GM18498 (cell line): Measurements from ENCODE around the gene LRRC39.

Experiments
- ATAC-seq: cut with Tn5 transposase; IDR thresholded peaks from one replicate; pipeline ENCODE4 v1.9.1; 2021; ENCODE audit warnings: mild to moderate bottlenecking, moderate library complexity; ENCODE audit not compliant: unreplicated experiment

The LRRC39 gene

GRCh38 chr1:100151679-100152078, 26.4 kb downstream of the LRRC39 start:
- ATAC-seq, result no peak

- no peak for ATAC-seq
Observed at GRCh38 chr1:100147875-100148274, 30.2 kb downstream of the LRRC39 start.

GRCh38 chr1:100146958-100147357, 31.1 kb downstream of the LRRC39 start:
- ATAC-seq, result no peak

GRCh38 chr1:100145116-100145515, 32.9 kb downstream of the LRRC39 start:
- ATAC-seq, result no peak

- no peak for ATAC-seq
Observed at GRCh38 chr1:100142343-100142742, 35.7 kb downstream of the LRRC39 start.

- no peak for ATAC-seq
Observed at GRCh38 chr1:100141192-100141591, 36.9 kb downstream of the LRRC39 start.

GRCh38 chr1:100137602-100138001, 40.5 kb downstream of the LRRC39 start:
- ATAC-seq, result no peak

- ATAC-seq, result no peak
Observed at GRCh38 chr1:100134872-100135271, 43.2 kb downstream of the LRRC39 start.

- peak; percentile 90 for ATAC-seq
Observed at GRCh38 chr1:100132566-100133477, 45.2 kb downstream of the LRRC39 start, which contains the start of the genes SASS6 and TRMT13. SASS6 (minus strand) TSS chr1:100132930; CDS start chr1:100132814, 116 bp downstream. TRMT13 (plus strand) TSS chr1:100133163; CDS start chr1:100133169, 6 bp downstream.

GRCh38 chr1:100131623-100132022, 46.4 kb downstream of the LRRC39 start:
- ATAC-seq, result no peak

- ATAC-seq, result no peak
Observed at GRCh38 chr1:100130552-100131077, 47.4 kb downstream of the LRRC39 start.

GRCh38 chr1:100127226-100127625, 50.8 kb downstream of the LRRC39 start:
- ATAC-seq, result no peak

- ATAC-seq, result no peak
Observed at GRCh38 chr1:100122177-100122576, 55.9 kb downstream of the LRRC39 start.

GRCh38 chr1:100115524-100115923, 62.5 kb downstream of the LRRC39 start:
- ATAC-seq, result no peak

- no peak for ATAC-seq
Observed at GRCh38 chr1:100109554-100110066, 68.4 kb downstream of the LRRC39 start.

GRCh38 chr1:100107696-100108095, 70.4 kb downstream of the LRRC39 start:
- no peak for ATAC-seq

- ATAC-seq, result no peak
Observed at GRCh38 chr1:100101564-100101963, 76.5 kb downstream of the LRRC39 start.

- ATAC-seq, result no peak
Observed at GRCh38 chr1:100100202-100100601, 77.9 kb downstream of the LRRC39 start.
